ENCODE data around the gene RTL10. TPM values are rescaled to one million over a fixed set of nuclear protein-coding genes. Genes with fewer than 3 reads are reported as not detected.

The RTL10 gene
- total RNA-seq, 4 donors from 2014 or later: 2.5 to 26.1 (median 22.8) TPM

- Histone ChIP-seq H3K4me1 (peaks cover 0 to 19% (median 13%) of the 10 kb centered on the region in 4 donors), H3K4me3 (no peak overlapping the region), H3K27me3 (no peaks in the 10 kb centered on the region), H3K27ac (peak overlapping the region in 1 of 4 donors; percentile 6), H3K9me3 (no peaks in the 10 kb centered on the region), H3K36me3 (peaks cover 0 to 16% (median 0%) of the 10 kb centered on the region in 3 donors)
- TF ChIP-seq, protein P1, sequence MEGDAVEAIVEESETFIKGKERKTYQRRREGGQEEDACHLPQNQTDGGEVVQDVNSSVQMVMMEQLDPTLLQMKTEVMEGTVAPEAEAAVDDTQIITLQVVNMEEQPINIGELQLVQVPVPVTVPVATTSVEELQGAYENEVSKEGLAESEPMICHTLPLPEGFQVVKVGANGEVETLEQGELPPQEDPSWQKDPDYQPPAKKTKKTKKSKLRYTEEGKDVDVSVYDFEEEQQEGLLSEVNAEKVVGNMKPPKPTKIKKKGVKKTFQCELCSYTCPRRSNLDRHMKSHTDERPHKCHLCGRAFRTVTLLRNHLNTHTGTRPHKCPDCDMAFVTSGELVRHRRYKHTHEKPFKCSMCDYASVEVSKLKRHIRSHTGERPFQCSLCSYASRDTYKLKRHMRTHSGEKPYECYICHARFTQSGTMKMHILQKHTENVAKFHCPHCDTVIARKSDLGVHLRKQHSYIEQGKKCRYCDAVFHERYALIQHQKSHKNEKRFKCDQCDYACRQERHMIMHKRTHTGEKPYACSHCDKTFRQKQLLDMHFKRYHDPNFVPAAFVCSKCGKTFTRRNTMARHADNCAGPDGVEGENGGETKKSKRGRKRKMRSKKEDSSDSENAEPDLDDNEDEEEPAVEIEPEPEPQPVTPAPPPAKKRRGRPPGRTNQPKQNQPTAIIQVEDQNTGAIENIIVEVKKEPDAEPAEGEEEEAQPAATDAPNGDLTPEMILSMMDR (IDR thresholded peaks at IDR 0.05): no peak
- no peak for TF ChIP-seq POLR2A (IDR thresholded peaks at IDR 0.05)
- DNase-seq: no peak
Measured at GRCh38 chr22:19849835-19850762, 4.6 kb downstream of the RTL10 start.

GRCh38 chr22:19848298-19849224 lies 6.1 kb downstream of the RTL10 start:
- peak; percentile 16 to 88 (median 82) for DNase-seq
- Histone ChIP-seq H3K9me3 (no peaks in the 10 kb centered on the region), H3K27me3 (no peaks in the 10 kb centered on the region), H3K4me3 (no peak overlapping the region), H3K27ac (peak overlapping the region in 2 of 4 donors; percentile 29 to 77), H3K36me3 (peaks cover 0 to 16% (median 0%) of the 10 kb centered on the region in 3 donors), H3K4me1 (peaks cover 0 to 22% (median 12%) of the 10 kb centered on the region in 4 donors)
- peak in 1 of 2 donors; percentile 53 for TF ChIP-seq POLR2A (IDR thresholded peaks at IDR 0.05)
- TF ChIP-seq, protein P1 (IDR thresholded peaks at IDR 0.05): no peak

- DNase-seq: peak in 1 of 3 donors; percentile 6
- no peak overlapping the region for H3K4me3 ChIP-seq
- no peaks in the 10 kb centered on the region for H3K27me3 ChIP-seq
- TF ChIP-seq, protein P1 (IDR thresholded peaks at IDR 0.05): no peak
- no peak for TF ChIP-seq POLR2A (IDR thresholded peaks at IDR 0.05)
- H3K9me3 ChIP-seq: no peaks in the 10 kb centered on the region
- H3K27ac ChIP-seq: no peak overlapping the region
- peaks cover 0 to 13% (median 5%) of the 10 kb centered on the region in 4 donors for H3K4me1 ChIP-seq
- peaks cover 0 to 16% (median 0%) of the 10 kb centered on the region in 3 donors for H3K36me3 ChIP-seq
Measured at GRCh38 chr22:19847345-19847632, 7.4 kb downstream of the RTL10 start.

GRCh38 chr22:19846620-19847344 lies 7.9 kb downstream of the RTL10 start:
- H3K36me3 ChIP-seq: peaks cover 0 to 12% (median 0%) of the 10 kb centered on the region in 3 donors
- no peak overlapping the region for H3K27ac ChIP-seq
- no peak for TF ChIP-seq POLR2A (IDR thresholded peaks at IDR 0.05)
- TF ChIP-seq, protein P1 (IDR thresholded peaks at IDR 0.05): no peak
- H3K9me3 ChIP-seq: no peaks in the 10 kb centered on the region
- no peak for DNase-seq
- no peak overlapping the region for H3K4me3 ChIP-seq
- H3K27me3 ChIP-seq: no peaks in the 10 kb centered on the region
- H3K4me1 ChIP-seq: peaks cover 0 to 13% (median 5%) of the 10 kb centered on the region in 4 donors
